ENCODE measurements around the gene RND3.

RND3 gene

DNA sequence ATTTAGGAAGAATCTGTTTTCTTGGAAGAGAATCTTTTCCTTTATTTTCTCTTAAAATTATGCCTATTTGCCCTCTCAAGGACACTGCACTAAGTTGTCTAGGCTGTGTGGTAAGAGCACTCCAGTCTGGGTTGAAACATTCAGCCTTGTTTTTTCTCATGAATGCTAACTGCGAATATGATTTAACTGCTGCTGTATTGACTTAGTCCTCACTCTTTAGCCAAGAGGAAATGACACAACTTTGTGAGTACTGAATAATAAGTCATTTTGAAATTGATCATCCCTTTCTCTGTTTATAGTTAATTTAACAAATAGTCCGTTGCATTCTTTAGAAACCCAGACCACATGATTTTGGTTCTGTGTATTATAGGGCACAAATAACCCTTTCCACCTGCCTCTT is 4.5 kb upstream of the RND3 start:
- no peak for DNase-seq

DNA sequence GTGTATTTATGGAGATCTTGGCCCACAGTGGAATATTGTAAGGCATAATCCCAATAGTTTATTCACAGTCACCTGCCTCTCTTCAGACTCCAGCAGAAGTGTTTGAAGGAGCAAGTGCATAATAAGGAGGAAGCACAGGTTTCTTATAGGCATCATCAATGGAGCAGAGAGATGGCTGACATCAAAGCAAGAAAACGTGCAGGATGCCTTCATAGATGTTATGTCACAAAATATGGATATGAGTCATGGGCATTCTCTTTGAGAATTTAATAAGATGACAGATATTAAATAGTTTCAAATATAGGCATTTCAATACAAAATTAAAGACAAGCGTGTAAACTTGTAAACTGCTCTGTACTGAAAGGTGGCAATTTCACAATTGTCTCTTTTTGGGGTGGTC is 4.0 kb upstream of the RND3 start:
- DNase-seq = no peak

DNA sequence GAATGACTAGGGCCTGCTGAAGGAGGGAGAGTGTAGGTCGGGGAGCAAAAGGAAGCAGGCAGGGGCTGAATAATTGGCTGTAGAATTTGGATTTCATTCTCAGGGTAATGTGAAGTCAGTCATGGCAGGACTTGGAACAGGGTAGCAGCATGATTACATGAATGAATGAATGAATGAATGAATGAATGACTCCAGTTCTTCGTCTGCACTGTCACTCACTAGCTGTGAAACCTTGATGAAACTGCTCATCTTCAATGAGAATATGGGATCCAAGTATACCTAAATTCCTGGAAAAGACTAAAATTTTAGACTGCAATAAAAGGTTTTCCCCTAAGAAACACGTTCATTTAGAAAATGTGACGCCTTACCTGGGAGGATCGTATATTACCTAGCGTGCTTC is 3.0 kb upstream of the RND3 start:
- DNase-seq = no peak

DNA sequence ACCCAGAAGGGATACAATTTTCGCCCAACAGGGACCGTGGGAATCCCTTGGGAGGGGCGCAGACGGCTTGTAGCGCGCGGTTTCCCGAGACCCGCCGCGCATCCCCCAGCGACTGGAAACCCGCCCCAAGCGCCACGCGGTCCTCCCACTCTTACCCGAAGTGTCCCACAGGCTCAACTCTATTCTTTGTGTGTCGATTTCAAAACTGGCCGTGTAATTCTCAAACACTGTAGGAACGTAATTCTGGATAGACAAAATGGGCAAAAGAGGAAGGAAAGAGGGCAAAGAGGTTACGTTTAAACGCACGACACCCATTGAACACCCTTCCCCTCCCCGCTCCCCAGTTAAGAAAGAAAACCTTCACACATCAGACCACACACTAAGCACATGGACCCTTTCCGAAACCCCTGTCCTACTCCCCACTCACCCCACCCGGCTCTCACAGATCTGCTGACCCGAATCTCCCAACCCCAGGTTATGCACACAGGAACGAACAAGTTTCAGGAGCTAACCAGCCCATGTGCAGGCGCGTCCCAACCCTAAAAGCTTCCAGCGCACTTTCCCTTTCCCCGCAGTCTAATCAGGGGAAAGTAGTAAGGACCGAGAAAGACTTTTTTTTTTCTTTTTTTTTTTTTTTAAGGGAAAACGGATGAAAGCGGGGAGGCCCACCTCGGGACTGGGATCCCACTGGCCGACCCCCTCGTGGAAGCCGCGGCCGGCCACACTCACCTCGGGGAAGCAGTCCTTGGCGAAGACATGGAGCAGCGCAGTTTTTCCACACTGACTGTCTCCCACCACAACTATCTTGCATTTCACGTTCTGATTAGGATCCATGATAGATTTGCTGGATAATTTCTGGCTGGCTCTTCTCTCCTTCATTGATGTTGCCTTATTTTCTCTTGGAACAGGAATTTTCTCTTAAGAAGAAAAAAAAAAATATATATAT is 655 bp downstream of the RND3 start:
- DNase-seq = no peak

DNA sequence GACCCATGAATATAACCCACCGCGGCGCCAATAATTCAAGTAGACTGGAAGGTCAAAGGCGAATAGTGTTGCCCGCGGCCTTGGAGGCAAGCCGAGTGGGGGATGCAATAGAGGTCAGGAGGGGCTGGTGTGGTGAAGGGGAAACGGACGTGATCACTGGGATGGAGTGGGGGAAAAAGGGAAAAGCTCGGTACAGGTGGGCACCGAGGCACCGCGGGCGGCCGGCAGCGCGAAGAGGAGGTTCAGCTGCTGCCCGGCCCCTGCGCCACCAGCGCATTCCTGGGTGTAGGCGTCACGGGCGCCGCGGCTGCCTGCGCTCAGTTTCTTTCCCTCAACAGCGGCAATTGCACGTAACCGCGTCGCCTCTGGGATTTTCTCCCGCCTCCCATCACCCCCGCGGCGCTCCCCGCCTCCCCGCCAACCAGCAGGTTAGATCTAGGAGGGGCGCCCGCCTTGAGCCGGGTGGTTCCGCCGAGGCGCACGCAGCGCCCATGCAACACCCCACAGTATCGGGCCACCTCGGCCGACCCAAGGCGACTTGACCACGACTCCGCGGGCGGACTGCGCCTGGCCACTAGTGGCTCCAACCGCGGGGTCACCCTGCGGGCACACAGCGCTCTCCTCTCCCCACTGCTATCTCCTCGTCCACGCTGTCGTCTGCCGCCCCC is 1.5 kb downstream of the RND3 start:
- no peak for DNase-seq

DNA sequence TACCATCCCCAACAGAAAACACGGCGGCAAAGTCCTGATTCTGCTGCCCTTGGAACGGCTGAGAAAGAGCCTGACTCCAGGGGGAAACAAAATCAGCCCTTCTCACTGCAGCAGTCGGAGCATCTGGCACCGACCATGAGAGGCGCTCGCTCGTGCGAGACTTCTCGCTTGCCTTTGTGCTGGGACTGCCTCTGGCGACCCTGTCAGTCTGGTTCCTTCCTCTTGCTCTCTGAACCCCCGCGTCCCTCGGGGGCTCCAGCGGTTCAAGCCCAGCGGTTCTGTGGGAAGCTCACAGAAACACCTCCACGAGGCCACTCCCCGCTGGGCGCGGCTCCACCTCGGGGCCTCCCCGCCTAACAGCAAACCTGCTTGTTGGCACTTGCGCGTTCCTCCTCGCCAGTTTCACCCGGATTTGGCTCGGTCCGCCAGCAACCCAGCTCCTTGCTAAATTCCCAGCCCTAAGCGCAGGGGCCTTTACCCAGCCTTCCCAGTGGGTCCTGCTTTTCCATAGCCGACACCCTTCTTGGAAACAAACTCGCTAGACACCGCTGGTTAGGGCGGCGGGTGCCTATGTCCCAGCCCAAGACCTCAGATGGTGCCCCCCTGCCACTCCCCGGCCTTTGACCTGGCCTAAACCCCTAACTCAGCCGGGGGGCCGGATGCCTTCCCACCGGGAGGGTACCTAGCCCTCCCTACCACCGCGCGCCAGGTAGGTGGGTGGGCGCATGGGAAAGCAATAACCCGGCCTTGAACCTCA is 2.2 kb downstream of the RND3 start:
- no peak for DNase-seq

DNA sequence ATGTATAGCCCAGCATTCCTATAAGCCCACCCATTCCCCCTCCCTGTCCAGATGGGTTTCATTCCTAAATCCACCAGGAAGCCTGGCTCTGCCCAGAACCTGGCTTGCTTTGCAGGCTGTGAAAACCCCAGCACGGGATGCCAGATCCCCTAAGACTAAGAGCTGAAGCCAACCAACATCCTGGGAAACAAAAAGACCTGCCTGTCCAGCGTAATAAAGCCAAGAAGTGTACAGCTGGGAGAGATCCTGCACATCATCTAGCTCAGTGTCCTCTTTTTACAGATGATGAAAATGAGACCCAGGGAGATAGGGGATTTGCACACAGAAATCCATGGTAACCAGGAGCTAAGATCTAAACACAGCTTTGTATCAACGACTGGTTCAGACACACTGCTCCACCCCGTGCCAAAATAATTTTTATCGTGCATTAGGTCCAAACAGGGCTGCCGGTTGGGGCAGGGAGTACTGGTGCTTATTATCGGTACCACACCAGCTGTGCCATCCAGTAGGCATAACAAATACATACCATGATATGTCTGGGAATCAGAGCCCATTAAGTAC is 2.9 kb downstream of the RND3 start:
- DNase-seq = no peak

DNA sequence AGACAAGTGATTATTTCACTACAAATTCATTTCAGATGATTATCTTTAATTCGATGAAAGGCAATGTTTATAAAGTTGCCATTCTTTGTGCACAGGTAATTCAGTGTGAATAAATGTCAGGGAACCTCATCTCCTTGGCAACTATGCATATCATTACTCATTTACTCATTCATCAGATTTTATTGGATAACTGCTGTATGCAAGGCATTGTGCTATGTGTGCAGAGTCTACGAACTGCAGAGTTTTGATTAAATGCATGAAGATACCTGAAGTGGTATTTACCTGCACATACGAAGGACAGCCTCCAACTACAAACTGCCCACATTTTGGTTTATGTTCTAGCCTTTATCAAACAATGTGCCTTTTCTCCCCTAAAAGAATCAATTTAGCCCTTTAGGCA is 3.5 kb downstream of the RND3 start:
- no peak for DNase-seq

DNA sequence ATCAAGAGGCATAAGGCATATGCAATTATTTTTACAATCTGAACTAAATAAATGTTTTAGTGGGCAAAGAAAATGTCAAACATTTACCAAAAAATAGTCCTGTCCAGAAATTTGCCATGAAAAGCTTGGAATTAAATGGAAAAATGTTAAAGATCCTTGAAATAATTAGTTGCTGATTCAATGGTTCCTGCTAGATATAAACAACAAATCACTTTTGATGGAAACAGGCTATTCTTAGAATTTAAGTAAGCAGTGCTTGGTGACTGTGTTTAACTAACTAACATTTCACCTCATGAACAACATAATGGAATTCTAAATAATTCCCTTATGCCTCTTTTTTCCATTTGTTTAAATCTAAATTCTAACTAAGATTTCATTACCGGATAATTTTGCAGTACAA is 3.9 kb downstream of the RND3 start:
- DNase-seq = no peak

DNA sequence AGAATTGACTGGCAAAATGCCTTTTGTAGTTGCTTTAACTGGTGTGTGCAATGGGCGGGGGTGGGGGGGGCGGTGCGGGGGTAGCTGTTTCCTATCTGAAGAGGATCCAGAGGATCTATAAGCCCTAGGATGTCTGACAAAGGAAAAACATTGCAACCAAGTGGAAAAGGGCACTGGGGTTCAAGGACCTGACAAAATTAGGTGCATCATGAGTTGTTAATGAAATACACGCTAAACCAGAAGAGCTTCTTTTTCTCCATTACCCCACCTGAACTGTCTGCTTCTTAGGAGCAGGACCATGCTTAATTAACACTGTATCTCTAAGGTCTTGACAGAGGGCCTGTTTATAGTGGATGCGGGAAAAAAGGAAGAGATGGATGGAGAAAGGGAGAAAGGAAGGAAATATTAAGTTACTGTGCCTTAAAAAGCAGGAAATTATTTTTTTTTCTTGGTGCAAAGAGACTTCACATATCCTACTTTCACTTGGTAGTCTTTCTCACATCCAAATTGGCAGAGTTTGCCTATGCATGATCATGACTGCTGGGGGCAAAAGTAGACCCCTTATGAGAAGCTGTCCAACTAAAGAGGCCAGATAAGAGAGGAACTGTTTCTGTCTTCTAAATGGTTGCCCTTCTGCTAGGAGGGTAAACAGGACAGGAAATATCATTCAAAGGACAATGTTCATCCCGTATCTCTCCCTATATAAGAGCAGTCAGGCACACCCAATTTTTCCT is 4.6 kb downstream of the RND3 start:
- no peak for DNase-seq

DNA sequence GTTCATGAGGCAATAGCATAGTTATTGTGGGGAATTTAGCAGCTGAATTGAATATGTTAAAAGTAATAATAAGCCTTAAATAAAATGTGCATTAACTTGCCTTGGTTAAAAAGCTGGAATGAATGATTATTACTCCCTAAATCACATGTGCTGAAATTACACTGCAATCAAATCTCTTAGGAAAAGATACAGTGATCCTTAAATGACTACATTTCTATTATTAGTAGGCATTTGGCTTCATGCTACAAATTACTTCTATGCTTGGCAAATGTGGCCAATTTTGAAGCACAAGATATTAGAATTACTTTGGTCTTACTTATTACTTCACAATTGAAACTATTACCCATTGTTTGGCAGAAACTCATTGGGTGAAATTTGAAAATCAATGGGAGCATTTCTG is 5.4 kb downstream of the RND3 start:
- no peak for DNase-seq

DNA sequence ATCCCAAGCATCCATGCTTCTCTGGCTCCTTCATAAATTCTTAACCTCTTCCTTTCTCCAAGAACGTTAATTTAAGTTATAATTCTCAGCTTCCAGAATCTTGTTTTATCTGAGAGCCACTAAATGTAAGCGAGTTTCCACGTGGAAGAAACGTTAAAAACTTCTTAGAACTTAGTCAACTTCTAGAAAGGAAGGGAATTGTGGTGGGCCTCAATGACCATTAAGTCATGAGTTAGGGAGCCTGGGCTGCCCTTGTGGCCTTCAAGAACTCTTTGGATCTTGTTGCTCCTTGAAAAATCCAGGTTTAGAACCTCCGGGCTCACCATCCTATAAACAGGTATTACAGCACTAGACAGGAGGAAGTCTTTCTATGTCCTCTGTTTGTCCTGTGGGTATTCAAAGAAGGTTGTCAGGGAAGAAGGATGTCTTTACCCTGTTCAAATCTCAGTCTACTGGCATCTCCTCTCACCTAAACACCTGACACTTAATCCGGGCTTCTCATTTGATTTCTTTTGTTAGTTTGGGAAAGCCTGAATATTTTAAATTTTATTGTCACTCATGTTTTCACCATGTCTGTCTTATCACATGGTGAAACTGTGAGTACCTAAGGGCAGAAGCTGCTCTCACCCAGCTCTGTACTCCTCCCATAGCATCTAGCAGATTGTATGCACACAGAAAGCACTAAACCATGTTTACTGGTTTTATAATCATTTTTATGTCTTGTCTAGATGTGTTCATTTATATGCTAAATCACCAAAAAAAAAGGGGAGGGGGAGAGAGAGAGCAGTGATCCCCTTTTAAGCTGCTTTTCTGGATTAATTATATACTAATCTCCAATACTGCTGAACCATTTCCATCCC is 6.3 kb downstream of the RND3 start:
- DNase-seq = no peak

DNA sequence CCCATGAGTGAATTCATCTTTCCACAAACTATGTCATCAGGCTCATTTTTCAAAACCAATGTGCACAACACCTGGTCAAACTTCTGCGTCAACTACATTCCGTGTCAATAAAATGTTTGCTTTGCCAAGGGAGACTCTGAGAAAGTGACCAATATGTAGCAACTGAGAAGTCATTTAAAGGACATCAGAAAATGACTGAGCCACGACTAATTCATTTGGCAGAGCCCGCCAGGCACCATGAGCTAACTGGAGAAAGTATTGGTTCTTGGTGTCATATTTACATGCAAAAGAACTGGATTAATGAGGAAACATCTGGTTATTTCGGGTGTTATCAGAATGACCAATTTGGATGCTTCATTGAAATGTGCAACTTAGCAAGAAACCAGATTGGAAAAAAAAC is 7.2 kb downstream of the RND3 start:
- no peak for DNase-seq

DNA sequence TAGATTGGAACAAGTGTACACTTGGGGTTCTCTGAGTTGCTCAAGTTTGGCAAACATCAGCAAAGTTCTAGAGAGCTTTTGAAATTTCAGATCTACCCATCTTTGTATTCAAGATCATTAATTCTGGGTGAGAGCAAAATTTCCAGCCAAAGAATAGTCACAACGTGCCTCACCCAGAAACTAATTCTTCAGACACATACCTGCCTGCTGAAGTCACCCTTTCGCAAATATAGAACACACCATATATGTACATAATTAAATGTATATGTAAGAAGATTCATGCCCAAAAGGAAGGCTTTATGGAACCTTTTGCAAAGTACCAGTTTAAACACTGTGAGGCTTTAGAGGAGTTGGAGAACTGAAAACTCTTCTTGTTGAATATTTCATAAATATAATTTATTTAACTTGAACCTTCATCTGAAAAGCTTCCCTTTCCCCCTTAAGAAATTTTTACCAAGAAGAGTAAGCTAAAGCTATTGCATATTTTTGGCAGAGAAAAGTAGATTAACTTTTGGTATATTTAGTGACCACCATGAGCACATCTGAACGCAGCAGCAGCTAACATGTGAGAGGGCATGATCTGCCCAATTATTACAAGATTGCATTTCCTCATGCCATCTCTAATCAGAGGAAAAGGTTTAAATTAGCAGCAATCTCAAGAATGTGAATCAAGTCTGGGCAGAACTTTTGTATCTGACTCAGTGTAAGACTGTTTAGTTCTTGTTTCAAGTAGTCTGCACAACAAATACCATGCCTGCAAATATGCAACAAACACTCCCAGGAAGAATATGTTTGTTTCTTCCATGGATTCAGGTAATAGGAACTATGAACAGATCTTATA is 8.2 kb downstream of the RND3 start:
- no peak for DNase-seq

DNA sequence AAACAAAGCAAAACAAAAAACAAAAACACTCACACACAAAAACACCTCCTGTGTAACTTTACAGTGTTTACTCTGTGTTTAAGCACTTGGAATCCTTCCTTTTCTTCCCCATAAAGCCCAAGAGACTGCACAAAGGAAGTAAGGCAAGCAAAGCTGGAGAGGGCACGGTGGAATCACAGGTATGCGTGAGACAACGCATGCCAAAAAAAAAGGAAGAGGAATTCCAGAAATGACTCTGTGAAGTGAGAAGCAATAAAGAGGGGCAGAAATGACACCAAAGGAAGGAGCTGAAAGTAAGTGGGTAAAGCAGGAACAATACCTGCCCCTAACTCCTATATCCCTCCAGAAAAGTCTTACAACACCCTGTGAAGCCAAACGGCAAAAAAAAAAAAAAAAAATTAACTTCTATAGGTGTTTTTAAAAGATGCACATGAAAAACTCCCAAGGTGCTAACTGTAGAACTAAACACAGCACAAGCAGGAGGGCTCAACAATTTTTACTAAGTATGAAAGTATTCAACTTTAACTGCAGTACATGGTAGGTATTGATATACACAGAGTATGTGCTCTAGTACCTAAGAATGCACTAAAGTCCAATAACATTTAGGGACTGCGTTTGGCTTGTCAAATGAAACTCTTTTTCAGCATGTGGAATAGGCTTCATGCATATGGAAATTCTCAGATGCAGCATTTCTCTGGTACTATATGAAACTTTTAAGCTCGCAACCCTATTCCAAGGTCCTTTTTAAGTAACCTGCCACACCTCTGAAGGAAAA is 9.1 kb downstream of the RND3 start:
- no peak for DNase-seq

DNA sequence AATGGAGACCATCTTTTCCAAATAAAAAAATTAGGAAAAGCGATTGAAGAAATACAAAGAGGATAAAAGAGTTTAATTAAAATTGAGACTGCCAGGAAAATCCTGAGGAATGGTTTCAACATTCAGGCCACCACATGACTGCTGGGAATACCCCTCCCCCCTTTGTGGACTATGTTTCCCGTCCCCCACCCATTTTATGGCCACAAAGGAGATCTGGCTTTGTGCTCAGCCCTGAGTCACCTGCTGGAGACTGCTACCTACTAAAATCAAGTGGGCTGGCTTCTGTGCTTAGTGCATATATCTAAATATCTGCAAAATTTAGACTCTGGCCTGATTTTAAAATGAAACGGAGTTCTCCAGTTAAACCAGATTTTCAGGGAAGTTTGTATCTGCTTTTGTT is 10.1 kb downstream of the RND3 start:
- no peak for DNase-seq

DNA sequence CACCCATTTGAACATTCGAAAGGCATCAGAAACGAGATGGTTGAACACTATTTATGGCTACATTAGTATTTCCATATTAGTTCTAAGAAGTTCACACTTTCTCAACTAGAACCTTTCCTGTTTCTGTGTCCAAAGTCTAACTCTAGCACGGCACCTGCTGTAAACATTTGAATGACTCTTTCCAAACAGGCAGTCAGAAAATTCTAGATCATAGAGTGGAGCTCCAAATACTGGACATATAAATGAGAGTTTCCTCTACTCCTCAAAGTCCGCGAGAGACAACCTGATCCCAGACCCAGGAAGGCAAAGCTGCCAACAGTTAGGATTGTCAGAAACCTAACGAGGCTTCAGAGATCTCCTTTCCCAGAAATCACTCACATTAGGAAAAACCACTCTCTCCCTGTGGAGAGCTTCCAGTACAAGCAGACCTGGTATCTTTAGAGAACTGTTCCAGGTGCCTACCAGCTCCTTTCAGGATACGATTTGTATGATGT is 10.6 kb downstream of the RND3 start:
- DNase-seq = no peak

DNA sequence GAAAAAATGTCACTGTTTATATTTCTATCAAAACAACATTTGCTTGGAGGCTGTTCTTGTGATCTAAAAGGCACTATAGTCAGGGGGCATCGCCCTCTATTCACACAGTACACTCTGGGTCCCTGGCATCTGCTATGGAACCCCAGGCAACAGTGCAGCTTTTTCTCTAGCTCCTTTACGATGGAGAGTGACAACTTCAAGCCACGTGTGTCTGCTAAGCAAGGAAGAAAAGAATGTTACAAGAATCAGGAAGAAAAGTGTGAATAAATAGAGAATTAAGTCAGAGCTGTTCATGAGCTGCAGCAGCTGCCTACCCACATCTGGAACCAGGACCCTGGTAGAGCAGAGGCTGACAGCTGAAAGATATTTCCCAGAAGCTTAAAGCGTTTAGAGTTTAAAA is 11.2 kb downstream of the RND3 start:
- DNase-seq = no peak

DNA sequence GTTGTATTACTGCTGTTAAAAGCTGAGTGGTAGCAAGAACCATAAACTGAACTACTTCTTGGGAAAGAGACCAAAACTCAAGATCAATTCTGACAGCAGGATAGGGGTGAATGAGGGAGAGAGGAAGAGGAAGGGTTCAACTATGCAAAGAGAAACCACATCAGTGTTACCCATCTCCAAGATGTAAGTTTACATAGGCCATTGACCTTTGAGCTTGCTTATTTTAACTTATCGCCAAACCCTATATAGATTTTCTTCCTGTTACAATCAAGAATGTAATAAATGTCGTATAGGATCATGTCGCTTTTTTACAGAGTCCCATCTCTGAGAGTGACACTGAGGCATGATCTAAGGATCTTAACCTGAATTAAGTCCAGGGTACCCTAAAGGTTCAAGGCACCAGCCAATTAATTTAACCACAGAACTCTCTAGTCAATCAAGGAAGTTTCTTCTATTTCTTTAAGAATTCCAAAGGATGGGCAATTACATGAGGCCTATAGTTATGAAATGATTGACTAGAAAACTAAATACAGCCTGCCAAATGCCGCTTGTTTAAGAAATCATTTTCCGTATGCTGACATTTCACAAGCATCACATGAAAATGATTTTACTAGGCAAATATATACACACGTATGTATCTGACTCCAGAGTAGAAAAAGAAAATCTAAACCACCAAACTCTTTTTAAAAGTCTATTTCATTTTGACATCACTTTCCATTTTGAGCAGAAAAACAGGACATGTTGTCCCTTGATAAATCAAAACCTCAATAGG is 11.8 kb downstream of the RND3 start:
- no peak for DNase-seq
